Skeletal muscle tissue (tissue), 4 donors: Measurements from ENCODE around the gene NCOR1. TPM values are rescaled to one million over a fixed set of nuclear protein-coding genes. Genes with fewer than 3 reads are reported as not detected.
"Not testable (repeated sequence)": the region's sequence is repeated elsewhere in the genome, so short reads cannot be mapped to it uniquely, and the experiment has no call there.

Experiments
- H3K27ac ChIP-seq: one replicate; pipeline ENCODE4 v1.7.0; 2013; ENCODE audit warnings: mild to moderate bottlenecking, low read depth, low read length, inconsistent platforms
- H3K27me3 ChIP-seq, 3 donors: one replicate each; pipeline ENCODE4 v1.7.0; 2013; ENCODE audit warnings: low read length in 3 of 3; ENCODE audit not compliant: control insufficient read depth in 3 of 3, insufficient read depth in 3 of 3
- H3K36me3 ChIP-seq, 3 donors: one replicate each; pipeline ENCODE4 v1.7.0; 2013; ENCODE audit warnings: low read length in 3 of 3; ENCODE audit not compliant: control insufficient read depth in 3 of 3, insufficient read depth in 3 of 3
- H3K4me1 ChIP-seq, 3 donors: one replicate each; pipeline ENCODE4 v1.7.0; 2013; ENCODE audit warnings: low read length in 3 of 3, mild to moderate bottlenecking in 3 of 3; ENCODE audit not compliant: control insufficient read depth in 3 of 3, insufficient read depth in 3 of 3
- H3K4me3 ChIP-seq, 3 donors: one replicate each; pipeline ENCODE4 v1.7.0; 2013; ENCODE audit warnings: low read length in 3 of 3
- H3K9ac ChIP-seq, 3 donors: one replicate each; pipeline ENCODE4 v1.7.0; 2013; ENCODE audit warnings: low read length in 3 of 3, mild to moderate bottlenecking in 3 of 3, moderate library complexity in 2 of 3, low read depth in 1 of 3
- H3K9me3 ChIP-seq, 3 donors: one replicate each; pipeline ENCODE4 v1.7.0; 2013; ENCODE audit warnings: low read length in 3 of 3; ENCODE audit not compliant: control insufficient read depth in 3 of 3
- total RNA-seq: library from RNA; depleted of rRNA; stranded (reverse); fragments of >200 nt; gene quantifications from one replicate; pipeline ENCODE4 v1.2.3, GENCODE V29; 2014
- donor health status: Osteomylitis.

Gene NCOR1
- total RNA-seq, 1 donor from 2014 or later = 50.1 TPM

DNA sequence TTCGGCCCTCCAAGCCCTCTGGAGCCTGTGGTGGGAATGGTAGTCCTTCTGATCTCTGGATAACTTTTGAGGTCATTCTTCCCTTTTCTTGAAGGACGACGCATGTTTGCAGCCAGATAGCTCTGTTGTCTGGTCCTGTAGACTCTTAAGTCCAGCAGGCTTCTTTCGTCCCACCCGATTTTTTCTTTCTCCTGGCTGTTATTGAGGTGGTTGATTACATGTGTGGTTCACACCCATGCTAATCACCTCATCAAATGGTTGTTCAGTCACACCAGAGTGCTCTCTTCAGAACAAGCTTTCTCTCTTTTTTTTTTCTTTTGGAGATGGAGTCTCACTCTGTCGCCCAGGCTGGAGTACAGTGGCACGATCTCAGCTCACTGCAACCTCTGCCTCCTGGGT, 32.3 kb upstream of the NCOR1 start:
- no peak overlapping the region for H3K9ac ChIP-seq
- H3K9me3 ChIP-seq = no peaks in the 10 kb centered on the region
- no peak overlapping the region for H3K4me3 ChIP-seq
- H3K27ac ChIP-seq = no peak overlapping the region
- peaks cover 0 to 2% (median 0%) of the 10 kb centered on the region in 3 donors for H3K36me3 ChIP-seq
- no peaks in the 10 kb centered on the region for H3K27me3 ChIP-seq
- no peaks in the 10 kb centered on the region for H3K4me1 ChIP-seq

DNA sequence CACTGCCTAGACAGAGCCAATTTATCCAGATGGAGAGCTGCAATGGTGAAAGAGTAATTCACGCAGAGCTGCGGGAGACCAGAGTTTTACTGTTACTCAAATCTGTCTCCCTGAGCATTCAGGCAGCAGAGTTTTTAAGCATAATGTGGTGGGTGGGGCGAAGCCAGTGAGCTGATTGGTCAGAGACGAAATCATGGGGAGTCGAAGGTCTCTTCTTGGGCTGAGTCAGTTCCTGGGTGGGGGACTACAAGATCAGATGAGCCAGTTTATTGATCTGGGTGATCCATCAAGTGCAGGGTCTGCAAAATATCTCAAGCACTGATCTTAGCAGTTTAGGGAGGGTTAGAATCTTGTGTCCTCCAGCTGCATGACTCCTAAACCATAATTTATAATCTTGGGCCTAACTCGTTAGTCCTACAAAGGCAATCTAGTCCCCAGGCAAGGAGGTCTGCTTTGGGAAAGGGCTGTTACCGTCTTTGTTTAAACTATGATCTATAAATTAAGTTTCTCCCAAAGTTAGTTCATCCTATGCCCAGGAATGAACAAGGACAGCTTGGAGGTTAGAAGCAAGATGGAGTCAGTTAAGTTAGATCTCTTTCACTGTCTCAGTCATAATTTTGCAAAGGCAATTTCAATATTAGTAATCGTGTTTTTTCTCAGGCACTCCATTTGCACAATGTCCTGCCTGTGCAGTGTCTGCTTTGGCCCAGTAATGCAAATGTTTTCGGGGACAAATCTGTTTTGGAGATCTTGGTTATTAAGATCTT, 28.6 kb upstream of the NCOR1 start:
- H3K9me3 ChIP-seq = no peaks in the 10 kb centered on the region
- H3K4me3 ChIP-seq = no peak overlapping the region
- H3K27me3 ChIP-seq = no peaks in the 10 kb centered on the region
- H3K27ac ChIP-seq = no peak overlapping the region
- H3K4me1 ChIP-seq = no peaks in the 10 kb centered on the region
- no peak overlapping the region for H3K9ac ChIP-seq
- no peaks in the 10 kb centered on the region for H3K36me3 ChIP-seq

DNA sequence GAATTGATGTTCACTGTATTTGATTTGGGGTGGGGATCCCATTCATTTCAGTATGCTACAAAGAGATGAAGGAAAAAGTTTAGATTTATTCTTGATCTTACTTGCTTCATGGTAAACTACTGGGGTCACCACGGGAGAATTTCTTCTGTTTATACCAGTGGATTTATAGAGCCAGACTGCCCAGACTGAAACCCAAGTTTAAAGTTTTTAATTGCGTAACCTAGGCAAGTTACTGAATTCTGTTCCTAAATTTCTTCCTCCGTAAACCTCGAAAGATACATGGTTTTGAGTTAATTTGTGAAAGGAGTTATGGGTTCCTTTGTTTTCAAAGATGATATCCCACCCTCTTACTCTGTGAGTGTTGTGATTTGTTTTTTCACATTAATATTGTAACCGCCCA, 28.1 kb upstream of the NCOR1 start:
- Histone ChIP-seq H3K27ac (no peak overlapping the region), H3K36me3 (no peaks in the 10 kb centered on the region)

DNA sequence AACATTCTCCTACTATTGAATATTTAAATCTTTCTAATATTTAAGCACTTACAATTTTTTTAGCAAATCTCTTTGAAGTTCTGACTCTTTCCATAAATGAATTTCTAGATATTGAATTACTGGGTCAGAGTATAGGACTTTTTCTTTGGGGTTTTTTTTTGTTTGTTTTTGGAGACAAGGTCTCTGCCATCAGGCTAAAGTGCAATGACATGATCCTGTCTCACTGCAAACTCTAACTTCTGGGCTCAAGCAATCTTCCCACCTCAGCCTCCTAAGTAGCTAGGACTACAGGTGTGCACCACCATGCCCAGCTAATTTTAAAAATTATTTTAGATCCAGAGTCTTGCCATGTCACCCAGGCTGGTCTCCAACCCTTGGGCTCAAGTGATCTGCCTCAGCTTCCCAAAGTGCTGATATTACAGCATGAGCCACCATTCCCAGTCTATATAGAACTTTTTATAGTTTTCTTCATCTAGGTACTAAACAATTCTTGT, 26.6 kb upstream of the NCOR1 start:
- Histone ChIP-seq H3K36me3 (no peaks in the 10 kb centered on the region), H3K4me3 (no peak overlapping the region), H3K9ac (no peak overlapping the region), H3K9me3 (no peaks in the 10 kb centered on the region), H3K27ac (no peak overlapping the region), H3K27me3 (no peaks in the 10 kb centered on the region), H3K4me1 (no peaks in the 10 kb centered on the region)

More for the DNA sequence above, 28.1 kb upstream of the NCOR1 start:
- H3K9me3 ChIP-seq = no peaks in the 10 kb centered on the region
- no peak overlapping the region for H3K4me3 ChIP-seq
- no peak overlapping the region for H3K9ac ChIP-seq
- no peaks in the 10 kb centered on the region for H3K4me1 ChIP-seq
- no peaks in the 10 kb centered on the region for H3K27me3 ChIP-seq

DNA sequence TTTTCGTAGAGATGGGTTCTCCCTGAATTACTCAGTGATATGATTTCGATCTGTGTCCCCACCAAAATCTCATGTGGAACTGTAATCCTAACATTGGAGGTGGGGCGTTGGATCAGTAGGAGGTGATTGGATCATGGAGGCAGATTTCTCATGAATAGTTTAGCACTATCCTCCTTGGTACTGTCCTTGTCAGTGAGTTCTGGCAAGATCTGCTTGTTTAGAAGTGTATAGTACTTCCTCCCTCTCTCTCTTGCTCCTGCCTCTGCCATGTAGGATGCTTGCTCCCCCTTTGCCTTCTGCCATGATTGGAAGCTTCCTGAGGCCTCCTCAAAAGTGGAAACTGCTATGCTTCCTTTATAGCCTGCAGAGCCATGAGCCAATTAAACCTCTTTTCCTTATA, 24.6 kb upstream of the NCOR1 start:
- H3K9me3 ChIP-seq = no peaks in the 10 kb centered on the region
- H3K27me3 ChIP-seq = no peaks in the 10 kb centered on the region
- H3K27ac ChIP-seq = no peak overlapping the region
- H3K9ac ChIP-seq = no peak overlapping the region
- H3K36me3 ChIP-seq = no peaks in the 10 kb centered on the region
- H3K4me1 ChIP-seq = no peaks in the 10 kb centered on the region
- no peak overlapping the region for H3K4me3 ChIP-seq

DNA sequence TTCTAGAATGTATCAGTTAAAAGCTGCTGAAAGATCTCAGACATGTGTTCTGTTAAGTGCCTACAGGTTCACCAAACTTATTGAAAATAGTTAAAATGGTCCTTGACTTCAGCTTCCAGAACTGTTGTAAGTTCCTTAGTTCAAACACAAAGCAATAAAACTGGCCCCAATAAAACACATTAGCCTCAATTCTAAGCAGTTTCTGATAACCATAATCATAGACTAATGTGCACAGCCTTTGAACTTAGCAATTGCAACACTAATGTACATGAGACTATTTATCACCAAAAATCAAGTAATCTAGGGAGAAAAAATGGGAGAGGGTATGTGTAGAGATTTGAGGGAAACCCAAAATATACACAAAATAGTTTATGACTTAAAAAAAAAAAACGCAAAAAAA, 17.1 kb upstream of the NCOR1 start:
- Histone ChIP-seq H3K9me3 (no peaks in the 10 kb centered on the region), H3K9ac (no peak overlapping the region), H3K27ac (no peak overlapping the region), H3K36me3 (no peaks in the 10 kb centered on the region), H3K27me3 (no peaks in the 10 kb centered on the region), H3K4me1 (peaks cover 0 to 2% (median 0%) of the 10 kb centered on the region in 3 donors), H3K4me3 (no peak overlapping the region)

DNA sequence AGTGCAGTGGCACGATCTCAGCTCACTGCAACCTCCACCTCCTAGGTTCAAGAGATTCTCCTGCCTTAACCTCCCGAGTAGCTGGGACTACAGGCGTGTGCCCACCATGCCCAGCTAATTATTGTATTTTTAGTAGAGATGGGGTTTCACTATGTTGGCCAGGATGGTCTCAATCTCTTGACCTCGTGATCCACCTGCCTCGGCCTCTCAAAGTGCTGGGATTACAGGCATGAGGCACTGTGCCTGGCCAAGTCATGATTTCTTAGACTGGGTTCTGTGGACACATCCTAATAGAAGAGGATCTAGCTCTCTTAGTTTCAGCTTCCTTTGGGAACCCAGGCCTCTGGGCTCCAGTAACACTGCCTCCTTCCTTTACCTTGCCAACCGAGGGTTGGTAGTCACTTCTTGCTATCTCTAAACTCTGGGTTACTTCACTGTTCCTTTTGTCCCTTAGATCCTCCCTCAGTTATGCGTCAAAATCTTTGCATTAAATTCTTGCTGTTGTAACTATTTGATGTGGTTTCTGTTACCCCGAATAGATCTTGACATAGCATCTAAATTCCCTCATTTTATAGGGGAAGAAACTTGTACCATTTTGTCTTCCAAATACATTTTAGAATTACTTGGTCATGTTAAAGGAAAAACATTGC, 14.7 kb upstream of the NCOR1 start:
- not testable (repeated sequence) for H3K4me3 ChIP-seq, H3K27ac ChIP-seq, H3K27me3 ChIP-seq, H3K4me1 ChIP-seq, H3K36me3 ChIP-seq, H3K9me3 ChIP-seq, H3K9ac ChIP-seq

DNA sequence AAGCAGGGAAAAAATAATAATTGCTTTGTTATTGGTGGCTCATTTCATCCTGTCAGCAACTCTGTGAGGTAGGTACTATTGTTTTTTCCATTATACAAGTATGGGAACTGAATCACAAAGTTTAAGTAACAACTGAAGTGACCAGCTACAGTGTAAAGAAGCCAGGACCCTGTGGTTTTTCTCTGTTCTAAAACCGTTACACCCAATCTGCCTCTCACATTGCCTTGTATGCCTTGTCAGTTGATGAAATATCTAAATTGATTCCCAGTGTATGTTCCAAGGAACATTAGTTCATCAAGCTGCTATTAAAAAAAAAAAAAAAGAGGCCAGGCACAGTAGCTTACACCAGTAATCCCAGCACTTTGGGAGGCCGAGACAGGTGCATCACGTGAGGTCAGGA, 7.1 kb upstream of the NCOR1 start:
- Histone ChIP-seq H3K4me1 (peaks cover 5 to 6% (median 6%) of the 10 kb centered on the region in 3 donors), H3K9ac (no peak overlapping the region), H3K36me3 (peaks cover 0 to 4% (median 0%) of the 10 kb centered on the region in 3 donors), H3K4me3 (no peak overlapping the region), H3K9me3 (no peaks in the 10 kb centered on the region), H3K27me3 (no peaks in the 10 kb centered on the region), H3K27ac (no peak overlapping the region)

DNA sequence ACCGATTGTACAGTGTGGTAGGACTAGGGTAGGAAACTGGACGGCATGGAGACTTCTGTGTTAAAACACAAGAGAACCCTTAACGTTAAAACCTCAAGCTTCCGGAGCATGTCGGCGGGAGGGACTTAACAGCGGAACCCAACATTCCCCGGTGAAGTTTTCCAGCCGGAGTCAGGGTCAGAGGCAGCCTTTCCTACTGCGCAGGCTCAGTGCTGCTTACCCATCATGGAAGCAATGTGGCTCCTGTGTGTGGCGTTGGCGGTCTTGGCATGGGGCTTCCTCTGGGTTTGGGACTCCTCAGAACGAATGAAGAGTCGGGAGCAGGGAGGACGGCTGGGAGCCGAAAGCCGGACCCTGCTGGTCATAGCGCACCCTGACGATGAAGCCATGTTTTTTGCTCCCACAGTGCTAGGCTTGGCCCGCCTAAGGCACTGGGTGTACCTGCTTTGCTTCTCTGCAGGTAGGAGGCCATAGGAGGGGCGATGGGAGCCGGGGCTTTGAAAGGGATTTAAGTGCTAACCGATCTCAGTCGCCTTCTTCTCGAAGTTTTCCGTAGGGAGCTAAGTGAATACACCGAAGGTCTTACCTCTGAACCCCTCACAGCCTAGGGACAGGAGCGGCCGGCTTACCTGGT, 1.8 kb upstream of the NCOR1 start, which contains the start of gene PIGL:
Gene PIGL (plus strand): TSS at position 209 of the 634 bp plus-strand sequence. CDS start 17 bp downstream, at position 226.
- Histone ChIP-seq H3K9me3 (no peaks in the 10 kb centered on the region), H3K27ac (peak within 1 kb of the TSS; percentile 94), H3K4me1 (peaks cover 16 to 28% (median 19%) of the 10 kb centered on the region in 3 donors), H3K9ac (peak within 1 kb of the TSS; percentile 91 to 96 (median 93)), H3K4me3 (peak within 1 kb of the TSS; percentile 96 to 100 (median 99)), H3K27me3 (no peaks in the 10 kb centered on the region), H3K36me3 (no peaks in the 10 kb centered on the region)
